SU-DHL-6 (cell line): ENCODE measurements around the gene ATP1B3.
"Not testable (repeated sequence)": the region's sequence is repeated elsewhere in the genome, so short reads cannot be mapped to it uniquely, and the experiment has no call there.

Source experiments
- H2AFZ ChIP-seq: fragments of 200-600 bp; sonication (generic); 2 replicates; pipeline ENCODE4 v1.6.1; 2014; ENCODE audit warnings: low read depth, mild to moderate bottlenecking, moderate library complexity, mixed read lengths, antibody characterized with exemption, low read length; ENCODE audit not compliant: severe bottlenecking
- H3F3A ChIP-seq: fragments of 200-600 bp; shearing (Covaris generic); 2 replicates; pipeline ENCODE4 v1.6.0; 2016; ENCODE audit warnings: antibody characterized with exemption, mild to moderate bottlenecking; ENCODE audit not compliant: insufficient read depth
- H3K27ac ChIP-seq: fragments of 200-600 bp; sonication (generic); 2 replicates; pipeline ENCODE4 v1.5.1; 2016; ENCODE audit warnings: low read depth, mild to moderate bottlenecking, low read length, moderate library complexity, mixed read lengths
- H3K27me3 ChIP-seq: fragments of 200-600 bp; sonication (generic), shearing (Covaris generic); 2 replicates; pipeline ENCODE4 v1.6.0; 2014; ENCODE audit warnings: mild to moderate bottlenecking, low read length
- H3K36me3 ChIP-seq: fragments of 200-600 bp; sonication (generic); 2 replicates; pipeline ENCODE4 v1.6.1; 2014; ENCODE audit warnings: mild to moderate bottlenecking, low read length, mixed read lengths
- H3K4me2 ChIP-seq: fragments of 300-600, 200-600 bp; shearing (Covaris generic), sonication (generic); 2 replicates; pipeline ENCODE4 v1.6.0; 2014; ENCODE audit warnings: low read length, low read depth, mild to moderate bottlenecking; ENCODE audit not compliant: poor library complexity, severe bottlenecking
- H3K4me3 ChIP-seq: fragments of 200-600 bp; sonication (generic); 2 replicates; pipeline ENCODE4 v1.5.1; 2014; ENCODE audit warnings: antibody characterized with exemption, low read length, mild to moderate bottlenecking, mixed read lengths; ENCODE audit not compliant: insufficient read depth, poor library complexity, severe bottlenecking
- H3K79me2 ChIP-seq: fragments of 200-600 bp; sonication (generic); 2 replicates; pipeline ENCODE4 v1.6.1; 2014; ENCODE audit warnings: mild to moderate bottlenecking, low read length, moderate library complexity; ENCODE audit not compliant: insufficient read depth
- H3K9ac ChIP-seq: fragments of 200-600 bp; sonication (generic); 2 replicates; pipeline ENCODE4 v1.7.0; 2014; ENCODE audit warnings: mild to moderate bottlenecking, low read length
- H3K9me2 ChIP-seq: fragments of 200-600 bp; sonication (generic); replicated peaks from 2 replicates; pipeline ENCODE4 v1.6.1; 2014; ENCODE audit warnings: low read length; ENCODE audit not compliant: insufficient read depth
- H3K9me3 ChIP-seq: fragments of 200-600 bp; sonication (generic); 2 replicates; pipeline ENCODE4 v1.6.1; 2014; ENCODE audit warnings: low read length, mixed read lengths; ENCODE audit not compliant: insufficient read depth
- H4K20me1 ChIP-seq: fragments of 200-600 bp; sonication (generic); 2 replicates; pipeline ENCODE4 v1.6.1; 2014; ENCODE audit warnings: low read depth, mild to moderate bottlenecking, antibody characterized with exemption, low read length, moderate library complexity, mixed read lengths
- EZH2phosphoT487 ChIP-seq: fragments of 200-600 bp; sonication (generic), shearing (Covaris generic); conservative IDR thresholded peaks from 2 replicates; pipeline ENCODE4 v1.6.1; 2018; ENCODE audit warnings: mild to moderate bottlenecking, antibody characterized with exemption, low read length, moderate library complexity, mixed read lengths
- TF ChIP-seq, protein P1 (sequence below): fragments of 200-600 bp; sonication (generic); IDR thresholded peaks from one replicate; pipeline ENCODE4 v1.5.1; 2017; ENCODE audit warnings: antibody characterized with exemption, mild to moderate bottlenecking, low read length, moderate library complexity; ENCODE audit not compliant: insufficient read depth, poor library complexity, severe bottlenecking

The ATP1B3 gene

DNA sequence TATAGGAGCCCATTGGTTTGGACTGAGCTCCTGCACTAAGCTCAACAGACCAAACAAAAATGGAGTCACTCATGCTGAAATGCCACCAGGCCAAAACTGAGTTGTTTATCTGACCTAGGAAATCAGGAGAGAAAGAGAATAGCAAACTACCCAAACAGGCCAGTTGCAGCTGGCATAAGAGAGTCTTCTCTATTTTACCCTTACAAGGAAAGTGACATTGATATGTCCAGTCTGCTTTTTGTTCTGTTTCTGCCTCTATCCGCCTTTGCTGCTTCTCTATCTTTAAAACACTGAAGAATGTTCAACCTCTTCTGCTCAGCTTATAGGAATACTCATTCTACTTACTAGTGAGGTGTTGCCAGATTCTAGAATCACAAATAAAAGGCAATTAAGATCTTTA is 95.1 kb downstream of the ATP1B3 start:
- Histone ChIP-seq H3K27me3 (no peaks in the 10 kb centered on the region), H3K4me3 (no peak overlapping the region), H2AFZ (no peak overlapping the region), H3K9me2 (no peaks in the 10 kb centered on the region), H3F3A (no peaks in the 10 kb centered on the region; the same call in 1 of the 2 replicates), H3K9me3 (no peaks in the 10 kb centered on the region), H3K79me2 (no peaks in the 10 kb centered on the region), H3K4me2 (no peak overlapping the region), H4K20me1 (no peaks in the 10 kb centered on the region), H3K27ac (no peak overlapping the region), H3K36me3 (no peaks in the 10 kb centered on the region), H3K9ac (no peak overlapping the region)
- TF ChIP-seq, protein P1, sequence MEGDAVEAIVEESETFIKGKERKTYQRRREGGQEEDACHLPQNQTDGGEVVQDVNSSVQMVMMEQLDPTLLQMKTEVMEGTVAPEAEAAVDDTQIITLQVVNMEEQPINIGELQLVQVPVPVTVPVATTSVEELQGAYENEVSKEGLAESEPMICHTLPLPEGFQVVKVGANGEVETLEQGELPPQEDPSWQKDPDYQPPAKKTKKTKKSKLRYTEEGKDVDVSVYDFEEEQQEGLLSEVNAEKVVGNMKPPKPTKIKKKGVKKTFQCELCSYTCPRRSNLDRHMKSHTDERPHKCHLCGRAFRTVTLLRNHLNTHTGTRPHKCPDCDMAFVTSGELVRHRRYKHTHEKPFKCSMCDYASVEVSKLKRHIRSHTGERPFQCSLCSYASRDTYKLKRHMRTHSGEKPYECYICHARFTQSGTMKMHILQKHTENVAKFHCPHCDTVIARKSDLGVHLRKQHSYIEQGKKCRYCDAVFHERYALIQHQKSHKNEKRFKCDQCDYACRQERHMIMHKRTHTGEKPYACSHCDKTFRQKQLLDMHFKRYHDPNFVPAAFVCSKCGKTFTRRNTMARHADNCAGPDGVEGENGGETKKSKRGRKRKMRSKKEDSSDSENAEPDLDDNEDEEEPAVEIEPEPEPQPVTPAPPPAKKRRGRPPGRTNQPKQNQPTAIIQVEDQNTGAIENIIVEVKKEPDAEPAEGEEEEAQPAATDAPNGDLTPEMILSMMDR: no peak
- no peak for TF ChIP-seq EZH2phosphoT487

- no peaks in the 10 kb centered on the region for H3K36me3 ChIP-seq
- no peaks in the 10 kb centered on the region; the same call in 1 of the 2 replicates for H3F3A ChIP-seq
- no peak overlapping the region for H3K9ac ChIP-seq
- no peaks in the 10 kb centered on the region for H3K27me3 ChIP-seq
- no peak overlapping the region for H3K4me2 ChIP-seq
- no peak for TF ChIP-seq EZH2phosphoT487
- TF ChIP-seq, protein P1: no peak
- H2AFZ ChIP-seq: no peak overlapping the region
- no peaks in the 10 kb centered on the region for H3K79me2 ChIP-seq
- H4K20me1 ChIP-seq: no peaks in the 10 kb centered on the region
- H3K9me3 ChIP-seq: no peaks in the 10 kb centered on the region
- no peak overlapping the region for H3K27ac ChIP-seq
- H3K9me2 ChIP-seq: no peaks in the 10 kb centered on the region
- H3K4me3 ChIP-seq: no peak overlapping the region
Observed at GRCh38 chr3:141972399-141972798, 96.0 kb downstream of the ATP1B3 start.

DNA sequence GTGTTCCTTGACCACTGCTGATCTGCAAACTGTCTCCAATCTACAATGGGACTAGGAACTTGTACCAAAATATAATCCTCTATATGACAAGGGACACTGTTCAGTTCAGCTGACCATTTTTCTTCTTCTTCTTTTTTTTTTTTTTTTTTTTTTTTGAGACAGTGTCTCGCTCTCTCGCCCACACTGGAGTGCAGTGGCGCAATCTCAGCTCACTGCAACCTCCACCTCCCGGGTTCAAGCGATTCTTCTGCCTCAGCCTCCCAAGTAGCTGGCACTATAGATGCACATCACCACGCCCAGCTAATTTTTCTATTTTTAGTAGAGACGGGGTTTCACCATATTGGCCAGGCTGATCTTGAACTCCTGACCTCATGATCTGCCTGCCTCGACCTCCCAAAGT is 98.3 kb downstream of the ATP1B3 start:
- H3F3A ChIP-seq, H3K36me3 ChIP-seq, H4K20me1 ChIP-seq, H2AFZ ChIP-seq, H3K9ac ChIP-seq, H3K9me3 ChIP-seq, H3K9me2 ChIP-seq, H3K27ac ChIP-seq, H3K79me2 ChIP-seq, H3K27me3 ChIP-seq, H3K4me2 ChIP-seq, H3K4me3 ChIP-seq: not testable (repeated sequence)
